HS-5 (cell line): ENCODE data around the gene NLRP7.
"Not testable (repeated sequence)": the region's sequence is repeated elsewhere in the genome, so short reads cannot be mapped to it uniquely, and the experiment has no call there.

ENCODE experiments used
- DNase-seq: peaks from one replicate; pipeline ENCODE4 v3.0.0-alpha.2; 2012; ENCODE audit warnings: low read depth

NLRP7 gene

GRCh38 chr19:54947381-54947780, at the start of gene NLRP7:
TSS of gene NLRP7 (minus strand) at chr19:54947530.
- no peak for DNase-seq

- no peak for DNase-seq
These were observed 48.2 kb upstream of the NLRP7 start for GRCh38 chr19:54995561-54995960.

DNA sequence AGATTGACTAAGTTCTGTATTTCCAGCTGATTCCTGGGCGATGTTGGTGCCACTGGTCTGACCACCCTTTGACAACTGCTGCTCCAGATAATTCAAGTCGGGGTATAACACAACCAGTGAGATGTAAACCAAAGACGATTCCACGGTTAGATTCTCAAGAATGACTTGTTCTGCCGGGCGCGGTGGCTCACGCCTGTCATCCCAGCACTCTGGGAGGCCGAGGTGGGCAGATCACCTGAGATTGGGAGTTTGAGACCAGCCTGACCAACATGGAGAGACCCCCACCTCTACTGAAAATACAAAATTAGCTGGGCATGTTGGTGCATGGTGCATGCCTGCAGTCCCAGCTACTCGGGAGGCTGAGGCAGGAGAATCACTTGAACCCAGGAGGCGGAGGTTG, 42.2 kb upstream of the NLRP7 start:
- not testable (repeated sequence) for DNase-seq

DNA sequence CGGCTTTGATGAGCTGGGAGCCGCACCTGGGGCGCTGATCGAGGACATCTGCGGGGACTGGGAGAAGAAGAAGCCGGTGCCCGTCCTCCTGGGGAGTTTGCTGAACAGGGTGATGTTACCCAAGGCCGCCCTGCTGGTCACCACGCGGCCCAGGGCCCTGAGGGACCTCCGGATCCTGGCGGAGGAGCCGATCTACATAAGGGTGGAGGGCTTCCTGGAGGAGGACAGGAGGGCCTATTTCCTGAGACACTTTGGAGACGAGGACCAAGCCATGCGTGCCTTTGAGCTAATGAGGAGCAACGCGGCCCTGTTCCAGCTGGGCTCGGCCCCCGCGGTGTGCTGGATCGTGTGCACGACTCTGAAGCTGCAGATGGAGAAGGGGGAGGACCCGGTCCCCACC, 35.2 kb upstream of the NLRP7 start:
- not testable (repeated sequence) for DNase-seq

DNA sequence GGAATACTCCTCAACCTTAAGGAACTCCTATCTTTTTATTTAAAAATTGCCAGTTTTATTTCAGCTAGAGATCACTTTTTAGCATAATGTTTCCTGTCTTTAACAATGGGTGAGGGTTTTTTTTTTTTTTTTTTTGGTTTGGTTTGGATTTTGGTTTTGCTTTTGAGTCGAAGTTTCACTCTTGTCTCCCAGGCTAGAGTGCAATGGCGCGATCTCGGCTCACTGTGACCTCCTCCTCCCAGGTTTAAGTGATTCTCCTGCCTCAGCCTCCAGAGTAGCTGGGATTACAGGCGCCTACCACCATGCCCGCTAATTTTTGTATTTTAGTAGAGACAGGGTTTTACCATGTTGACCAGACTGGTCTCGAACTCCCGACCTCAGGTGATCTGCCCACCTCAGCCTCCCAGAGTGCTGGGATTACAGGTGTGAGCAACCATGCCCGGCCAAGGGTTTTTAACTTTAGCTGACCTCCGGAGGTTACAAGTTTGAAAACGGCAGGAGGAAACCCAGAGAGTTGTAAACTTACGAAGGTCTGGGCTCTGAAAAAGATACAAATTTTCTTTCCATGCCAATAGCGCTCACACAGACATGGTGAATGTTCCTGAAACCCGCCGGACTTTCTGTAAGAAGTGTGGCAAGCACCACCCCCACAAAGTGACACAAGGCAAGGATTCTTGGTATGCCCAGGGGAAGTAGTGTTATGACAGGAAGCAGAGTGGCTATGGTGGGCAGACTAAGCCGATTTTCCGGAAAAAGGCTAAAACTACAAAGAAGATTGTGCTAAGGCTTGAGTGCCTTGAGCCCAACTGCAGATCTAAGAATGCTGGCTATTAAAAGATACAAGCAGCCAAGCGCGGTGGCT, 26.1 kb upstream of the NLRP7 start:
- DNase-seq, result not testable (repeated sequence)

DNA sequence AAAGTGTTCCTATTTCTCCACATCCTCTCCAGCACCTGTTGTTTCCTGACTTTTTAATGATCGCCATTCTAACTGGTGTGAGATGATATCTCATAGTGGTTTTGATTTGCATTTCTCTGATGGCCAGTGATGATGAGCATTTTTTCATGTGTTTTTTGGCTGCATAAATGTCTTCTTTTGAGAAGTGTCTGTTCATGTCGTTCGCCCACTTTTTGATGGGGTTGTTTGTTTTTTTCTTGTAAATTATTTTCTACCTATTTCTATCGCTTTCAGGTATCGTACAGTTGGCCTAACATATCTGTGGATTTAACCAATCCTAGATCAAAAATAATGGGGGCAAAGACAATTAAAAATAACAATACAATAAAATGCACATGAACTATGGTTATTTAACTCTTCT, 24.1 kb upstream of the NLRP7 start:
- not testable (repeated sequence) for DNase-seq

DNA sequence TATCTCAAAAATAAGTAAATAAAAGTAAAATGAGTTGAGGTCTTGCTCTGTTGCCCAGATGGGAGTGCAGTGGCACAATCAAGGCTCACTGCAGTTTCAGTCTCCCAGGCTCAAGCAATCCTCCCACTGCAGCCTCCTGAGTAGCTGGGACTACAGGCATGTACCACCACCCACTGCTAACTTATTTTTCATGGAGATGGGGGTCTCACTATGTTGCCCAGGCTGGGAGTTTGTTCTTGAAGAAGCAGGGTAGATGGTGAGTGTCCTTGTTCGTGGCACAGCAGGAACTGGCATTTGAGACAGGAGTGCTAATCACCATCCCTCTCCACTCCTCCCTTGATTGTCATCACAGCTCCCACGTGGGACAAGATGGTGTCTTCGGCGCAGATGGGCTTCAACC, 22.3 kb upstream of the NLRP7 start:
- no peak for DNase-seq

GRCh38 chr19:54967611-54968010, 20.3 kb upstream of the NLRP7 start:
- DNase-seq, result no peak

DNA sequence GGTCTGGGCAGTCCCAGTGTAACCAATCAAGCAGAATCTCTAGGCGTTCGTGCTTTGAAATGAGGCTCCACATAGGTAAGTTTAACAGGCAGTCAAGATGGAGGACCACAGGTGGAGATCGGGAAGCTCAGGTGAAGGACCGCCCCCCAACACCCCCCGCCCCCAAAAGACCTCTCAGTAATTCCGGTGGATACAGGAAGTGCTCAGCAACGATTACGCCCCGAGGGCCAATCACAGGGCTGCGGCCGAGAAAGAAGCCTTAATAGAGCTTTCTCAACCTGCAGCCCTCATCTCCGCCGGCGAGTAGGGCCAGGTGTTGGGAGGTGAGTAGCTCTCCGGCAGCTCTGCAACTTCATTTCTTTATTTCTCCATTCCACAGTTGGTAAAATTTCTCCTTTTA, 17.7 kb upstream of the NLRP7 start:
- not testable (repeated sequence) for DNase-seq

GRCh38 chr19:54959840-54960239, 12.5 kb upstream of the NLRP7 start:
- no peak for DNase-seq

- peak; percentile 5 for DNase-seq
These were observed 8.0 kb upstream of the NLRP7 start for GRCh38 chr19:54955376-54955775.

DNA sequence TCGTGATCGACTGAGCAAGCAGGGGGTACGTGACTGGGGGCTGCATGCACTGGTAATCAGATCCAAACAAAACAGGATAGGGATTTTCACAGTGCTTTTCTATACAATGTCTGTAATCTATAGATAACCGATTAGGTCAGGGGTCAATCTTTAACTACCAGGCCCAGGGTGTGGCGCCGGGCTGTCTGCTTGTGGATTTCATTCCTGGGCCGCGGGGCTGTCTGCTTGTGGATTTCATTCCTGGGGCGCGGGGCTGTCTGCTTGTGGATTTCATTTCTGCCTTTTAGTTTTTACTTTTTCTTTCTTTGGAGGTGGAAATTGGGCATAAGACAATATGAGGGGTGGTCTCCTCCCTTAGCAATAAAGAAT, 6.0 kb upstream of the NLRP7 start:
- not testable (repeated sequence) for DNase-seq

GRCh38 chr19:54952591-54953344, 5.4 kb upstream of the NLRP7 start:
- peak; percentile 87 for DNase-seq

GRCh38 chr19:54950580-54950979, 3.2 kb upstream of the NLRP7 start:
- DNase-seq, result not testable (repeated sequence)

DNA sequence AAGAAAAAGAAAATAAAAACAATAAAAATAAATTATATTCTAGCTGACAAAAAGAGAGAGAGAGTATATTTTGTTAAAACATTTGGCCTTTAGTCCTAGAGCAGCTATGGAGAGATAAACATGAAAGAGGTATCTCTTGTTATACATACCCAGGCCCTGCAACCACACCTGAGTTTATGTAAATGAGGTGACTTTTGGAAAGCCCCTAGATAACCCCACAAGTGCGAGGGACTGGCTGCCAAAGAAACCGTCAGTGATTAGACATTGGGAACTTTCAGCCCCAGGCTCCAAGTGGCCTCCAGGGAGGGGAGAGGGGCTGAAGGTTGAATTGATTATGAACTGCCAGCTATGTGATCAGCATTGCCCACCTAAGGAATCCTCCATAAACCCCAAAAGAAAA, 2.1 kb upstream of the NLRP7 start:
- DNase-seq, result no peak

GRCh38 chr19:54943772-54944361, 3.5 kb downstream of the NLRP7 start:
- not testable (repeated sequence) for DNase-seq

- not testable (repeated sequence) for DNase-seq
These were observed 7.8 kb downstream of the NLRP7 start for GRCh38 chr19:54939538-54939937.

DNA sequence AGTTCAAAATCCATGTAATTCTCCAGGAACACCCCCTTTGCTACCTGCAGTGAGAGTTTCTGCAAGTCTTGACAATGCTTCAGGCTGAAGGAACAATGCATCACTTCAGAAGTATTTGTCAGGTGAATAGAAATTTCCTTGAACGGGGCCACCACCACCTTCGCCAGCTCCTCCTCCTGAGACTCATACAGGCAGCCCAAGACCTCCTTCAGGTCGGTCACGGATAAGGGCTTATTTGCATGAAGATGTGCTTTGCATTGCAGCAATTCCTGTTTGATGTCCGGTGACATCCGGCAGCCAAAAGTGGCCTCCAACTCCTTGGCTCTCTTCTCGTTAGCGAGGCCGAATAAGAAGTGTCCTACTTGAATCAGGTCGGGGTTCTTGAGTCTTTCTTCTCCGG, 8.4 kb downstream of the NLRP7 start:
- no peak for DNase-seq

DNA sequence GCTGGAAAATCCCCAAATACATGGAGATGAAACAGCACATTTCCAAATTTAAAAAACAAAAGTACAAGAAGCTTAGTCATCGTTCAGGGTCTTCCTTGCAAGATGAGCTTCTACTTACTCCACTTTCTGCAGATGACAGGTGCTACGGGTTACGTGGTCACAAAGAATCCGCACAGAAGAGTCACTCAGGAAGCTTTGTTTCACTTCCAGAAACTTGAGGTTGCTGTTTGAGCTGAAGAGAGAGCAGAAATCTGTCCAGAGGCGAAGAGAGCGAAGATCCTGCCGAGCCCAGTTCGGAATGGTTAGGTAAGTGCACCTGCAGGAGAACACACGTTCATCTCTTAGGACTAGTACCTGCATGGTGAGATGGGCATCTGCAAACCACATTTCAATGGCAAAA, 9.4 kb downstream of the NLRP7 start:
- DNase-seq, result no peak

DNA sequence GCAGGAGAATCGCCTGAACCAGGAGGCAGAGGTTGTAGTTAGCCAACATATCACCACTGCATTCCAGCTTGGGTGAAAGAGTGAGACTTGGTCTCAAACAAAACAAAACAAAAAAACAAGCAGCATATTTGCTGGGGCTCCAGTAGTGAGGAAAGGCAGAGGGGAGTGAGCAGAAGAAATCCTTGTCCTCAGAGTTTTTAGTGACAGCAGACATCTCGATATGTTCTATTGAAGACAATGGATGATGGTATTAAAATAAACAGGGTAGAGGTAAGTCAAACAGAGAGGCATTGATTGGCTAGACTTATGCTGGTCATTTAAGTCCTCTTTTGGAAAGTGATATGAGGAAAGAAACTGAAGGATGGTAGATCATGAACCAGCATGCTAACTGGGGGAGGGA, 19.0 kb downstream of the NLRP7 start:
- DNase-seq, result peak; percentile 3

DNA sequence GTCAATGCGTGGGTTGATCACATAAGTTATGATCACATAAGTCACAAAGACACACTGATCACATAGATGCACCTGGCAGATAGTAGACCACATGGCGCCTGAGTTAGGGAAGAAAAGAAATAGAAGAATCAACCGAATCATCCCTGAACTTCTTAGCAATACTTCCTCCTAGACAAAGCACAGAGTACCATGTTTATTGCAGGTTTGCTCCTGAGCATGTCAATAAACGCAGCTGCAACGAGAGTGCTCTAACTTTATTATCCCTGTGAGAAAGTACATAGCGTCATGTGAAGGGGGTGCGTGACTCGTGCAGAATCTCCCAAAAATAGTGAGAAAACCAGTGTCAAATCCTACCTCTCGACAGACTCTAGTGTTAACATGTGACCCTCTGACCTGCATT, 24.1 kb downstream of the NLRP7 start:
- DNase-seq, result no peak

GRCh38 chr19:54921082-54921481, 26.2 kb downstream of the NLRP7 start:
- DNase-seq, result no peak
